22Rv1 (cell line): ENCODE results near the gene ZNF566.
A peak's percentile ranks its signal among the peaks of the same experiment; 100 is the strongest.

Experiments
- H3K27ac ChIP-seq: fragments of 450-650 bp; 2 replicates; pipeline ENCODE4 v1.5.1; 2017
- CTCF ChIP-seq: fragments of 450-650 bp; IDR thresholded peaks from 2 replicates; pipeline ENCODE4 v1.5.1; 2017; ENCODE audit warnings: mild to moderate bottlenecking
- ZFX ChIP-seq: fragments of 450-650 bp; IDR thresholded peaks from 2 replicates; pipeline ENCODE4 v1.6.1; 2017; ENCODE audit warnings: antibody characterized with exemption, borderline replicate concordance

ZNF566 gene

GRCh38 chr19:36489118-36489919 is at the start of gene ZNF566:
ZNF566 (minus strand) TSS chr19:36489561; CDS start chr19:36476557, 13,004 bp downstream.
- TF ChIP-seq CTCF: no peak
- TF ChIP-seq ZFX: no peak
- peak within 1 kb of the TSS; percentile 95 for H3K27ac ChIP-seq

GRCh38 chr19:36528921-36529518 is 39.7 kb upstream of the ZNF566 start:
- peak overlapping the region; percentile 92 for H3K27ac ChIP-seq
- TF ChIP-seq ZFX (no peak), CTCF (no peak)

- peak within 1 kb of the TSS; percentile 92 for H3K27ac ChIP-seq
- TF ChIP-seq CTCF (no peak), ZFX (no peak)
Measured at GRCh38 chr19:36528194-36528920, 39.0 kb upstream of the ZNF566 start, which contains the start of gene ZNF260. ZNF260 (minus strand) TSS chr19:36528271; CDS start chr19:36515238, 13,033 bp downstream.

- peak overlapping the region; percentile 92 for H3K27ac ChIP-seq
- TF ChIP-seq CTCF (no peak), ZFX (no peak)
Measured at GRCh38 chr19:36527873-36528193, 38.5 kb upstream of the ZNF566 start.

- H3K27ac ChIP-seq: peak overlapping the region; percentile 92
- TF ChIP-seq CTCF (no peak), ZFX (no peak)
Measured at GRCh38 chr19:36527341-36527740, 38.0 kb upstream of the ZNF566 start.

- TF ChIP-seq CTCF (no peak), ZFX (no peak)
- H3K27ac ChIP-seq: no peak overlapping the region
Measured at GRCh38 chr19:36526581-36526980, 37.2 kb upstream of the ZNF566 start.

- TF ChIP-seq ZFX (no peak), CTCF (no peak)
- no peak overlapping the region for H3K27ac ChIP-seq
Measured at GRCh38 chr19:36524617-36525016, 35.3 kb upstream of the ZNF566 start.
